Lung microvascular endothelial cell (primary cell): Measurements from ENCODE around the gene AGR3. TPM values are rescaled to one million over a fixed set of nuclear protein-coding genes. Genes with fewer than 3 reads are reported as not detected.

Source experiments
- DNase-seq, 2 donors: peaks; one replicate each; pipeline versions ENCODE4 v3.0.0 to v3.0.0-alpha.2; 2010; ENCODE audit warnings: low read depth in 2 of 2
- total RNA-seq: library from RNA; depleted of rRNA; stranded (reverse); fragments of >200 nt; gene quantifications from 2 replicates; pipeline ENCODE4 v1.2.1, GENCODE V29; 2014

The AGR3 gene
- total RNA-seq, result not detected in 2 replicates

DNA sequence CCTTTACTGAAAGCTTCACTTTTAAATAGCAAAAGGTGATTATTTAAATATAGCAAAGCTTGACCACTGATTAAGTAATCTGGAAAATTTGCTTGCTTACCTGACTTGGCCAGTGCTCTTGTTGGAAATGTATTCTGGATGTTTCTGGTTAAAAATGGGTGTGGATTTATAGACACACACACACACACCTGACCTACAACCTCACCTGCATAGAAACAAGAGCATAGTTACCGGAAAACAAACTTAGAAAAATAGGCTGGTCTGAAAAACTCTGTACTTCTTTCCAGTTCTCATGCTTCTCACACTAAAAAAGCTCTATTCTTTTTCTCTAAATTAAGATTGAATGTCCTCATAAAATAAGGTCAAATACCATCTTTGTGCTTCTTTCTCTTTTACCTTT, at the start of gene AGR3:
Gene AGR3 (minus strand): TSS at position 140 of the 400 bp plus-strand sequence. CDS start 3,365 bp downstream, outside the sequence.
- DNase-seq, result peak in 1 of 2 donors; percentile 1

DNA sequence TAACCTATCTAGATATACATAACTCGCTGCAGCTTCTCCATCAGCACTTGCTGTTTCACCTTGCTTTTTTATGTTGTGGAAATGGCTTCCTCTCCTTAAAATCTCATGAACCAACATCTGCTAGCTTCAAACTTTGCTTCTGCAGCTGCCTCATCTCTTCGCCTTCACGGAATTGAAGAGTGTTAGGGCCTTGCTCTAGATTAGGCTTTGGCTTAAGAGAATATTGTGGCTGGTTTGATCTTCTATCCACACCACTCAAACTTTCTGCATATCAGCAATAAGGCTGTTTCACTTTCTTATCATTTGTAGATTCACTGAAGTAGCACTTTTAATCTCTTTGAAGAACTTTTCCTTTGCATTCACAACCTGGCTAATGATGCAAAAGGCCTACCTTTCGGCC, 49.2 kb upstream of the AGR3 start:
- DNase-seq, result no peak

DNA sequence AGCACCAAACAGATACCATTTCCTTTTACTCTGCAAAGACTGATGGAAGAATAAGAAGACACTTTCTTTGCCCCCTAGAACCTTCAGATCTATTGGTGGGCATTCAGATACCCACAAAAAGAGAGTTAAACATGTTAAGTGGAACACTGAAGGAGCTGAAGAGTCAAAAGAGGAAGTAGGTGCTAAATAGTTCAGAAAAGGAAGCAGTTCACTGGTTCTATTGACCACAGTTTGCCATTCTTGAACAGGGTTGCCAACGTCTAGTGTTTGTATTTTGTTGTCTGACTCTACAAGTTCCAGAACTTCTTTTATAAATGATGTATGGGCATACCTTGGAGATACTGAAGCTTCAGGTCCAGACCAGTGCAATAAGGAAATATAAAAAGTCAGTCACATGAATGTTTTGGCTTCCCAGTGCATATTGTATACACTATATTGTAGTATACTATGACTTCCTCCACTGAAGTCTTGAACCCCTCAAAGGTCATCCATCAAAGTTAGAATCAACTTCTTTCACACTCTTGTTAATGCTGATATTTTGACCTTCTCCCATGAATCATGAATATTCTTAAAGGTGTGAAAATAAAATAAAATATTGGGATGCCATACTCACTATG, 47.5 kb upstream of the AGR3 start:
- DNase-seq, result no peak

DNA sequence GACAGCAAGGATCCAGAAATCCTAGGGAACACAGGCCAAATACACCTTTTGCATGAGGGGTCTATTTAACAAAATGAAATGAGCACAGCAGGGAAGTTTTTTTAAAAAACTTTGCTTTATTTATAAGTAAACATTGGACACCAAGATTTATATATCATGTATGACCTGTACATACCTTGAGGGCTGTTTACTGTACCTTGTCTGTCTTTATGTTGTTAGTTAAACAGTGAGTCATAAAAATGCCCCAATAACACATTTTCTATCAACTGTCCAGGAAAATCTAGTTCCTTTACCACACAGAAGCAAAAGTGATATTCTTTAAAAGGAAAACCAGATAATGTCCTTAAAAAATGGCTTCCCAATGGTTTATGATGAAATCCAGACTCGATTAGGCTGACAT, 45.1 kb upstream of the AGR3 start:
- no peak for DNase-seq

DNA sequence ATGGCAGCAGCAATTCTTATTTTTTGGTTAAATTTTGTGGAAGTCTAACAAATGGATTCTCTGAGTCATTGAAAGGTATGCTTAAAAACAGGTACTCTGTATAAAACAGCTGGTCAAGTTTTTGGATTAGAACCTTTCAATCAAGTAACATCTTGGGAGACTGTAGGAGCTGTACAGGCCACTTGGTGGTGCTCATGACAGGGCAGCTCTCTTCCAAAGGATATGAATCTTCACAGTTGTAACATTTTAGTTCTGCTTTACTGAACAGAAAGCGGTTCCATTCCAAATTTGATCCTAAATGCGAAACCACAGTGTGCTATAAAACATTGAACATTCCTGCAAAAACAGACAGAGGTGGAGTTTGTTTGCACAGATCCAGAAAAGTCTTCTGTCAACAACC, 44.5 kb upstream of the AGR3 start:
- DNase-seq, result peak; percentile 61 to 67

DNA sequence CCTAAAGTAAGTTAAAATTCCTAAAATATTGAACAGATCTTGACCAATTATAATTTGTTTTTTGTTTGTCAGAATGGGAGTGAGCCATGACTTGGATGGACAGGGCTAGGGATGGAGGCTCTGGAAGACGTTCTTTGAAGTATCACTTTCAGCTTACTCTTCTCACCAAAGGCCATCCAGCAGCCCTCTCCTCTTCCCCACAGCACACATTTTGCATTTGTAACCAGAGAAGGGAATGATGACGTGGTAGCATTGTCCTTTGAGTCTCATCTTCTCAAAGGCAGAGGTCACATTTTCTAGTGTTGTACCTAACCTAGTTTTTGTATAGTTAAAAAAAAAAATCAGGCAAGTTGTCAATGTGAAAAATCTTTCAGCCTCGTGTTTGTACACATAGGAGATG, 43.8 kb upstream of the AGR3 start:
- no peak for DNase-seq

DNA sequence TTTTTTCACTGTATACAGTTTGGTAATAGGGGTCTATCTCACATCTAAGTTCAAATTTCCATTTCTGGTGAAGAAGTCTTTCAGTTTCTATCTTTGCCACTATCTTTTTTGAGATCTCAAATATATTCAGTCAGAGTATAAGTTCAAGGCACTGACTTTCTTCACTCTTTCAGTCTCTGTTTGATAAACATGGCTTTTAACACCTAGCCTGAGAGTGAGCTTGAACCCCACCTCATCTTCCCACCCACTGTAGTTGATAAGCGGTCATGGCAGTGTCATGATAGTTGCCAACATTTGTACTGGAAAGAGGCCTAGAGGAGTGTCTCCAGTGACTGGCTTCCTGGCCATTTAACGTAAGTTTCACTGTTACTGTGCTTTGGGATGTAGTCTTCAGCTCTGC, 41.2 kb upstream of the AGR3 start:
- no peak for DNase-seq

DNA sequence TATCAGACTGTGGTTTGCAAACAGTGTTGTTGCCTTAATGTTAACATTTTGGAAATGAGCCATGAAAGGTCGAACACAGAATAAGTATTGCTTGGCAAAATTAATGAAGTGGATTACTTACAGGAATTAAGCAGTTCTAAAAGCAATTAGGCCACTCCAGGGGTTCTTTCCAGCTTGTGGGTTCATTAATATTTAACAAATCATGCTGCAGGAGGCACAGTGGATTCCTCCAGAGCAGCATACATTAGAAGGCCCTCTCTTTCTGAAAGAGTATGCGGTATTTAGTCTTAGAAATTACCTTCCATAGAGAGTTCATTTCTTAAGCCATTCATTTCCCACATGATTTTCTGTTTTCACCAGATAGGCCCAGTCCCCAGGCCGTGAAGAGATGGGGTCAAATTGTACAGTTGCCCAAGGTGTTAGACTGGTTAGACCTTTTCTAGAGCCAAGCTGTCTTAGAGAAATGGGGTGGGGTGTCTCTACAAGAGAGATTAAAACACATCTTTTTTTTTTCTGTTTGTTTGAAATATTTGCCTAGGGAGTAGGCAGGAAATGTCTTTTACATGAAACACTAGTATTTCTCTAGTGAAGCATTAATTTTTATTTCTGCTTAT, 40.0 kb upstream of the AGR3 start:
- no peak for DNase-seq

DNA sequence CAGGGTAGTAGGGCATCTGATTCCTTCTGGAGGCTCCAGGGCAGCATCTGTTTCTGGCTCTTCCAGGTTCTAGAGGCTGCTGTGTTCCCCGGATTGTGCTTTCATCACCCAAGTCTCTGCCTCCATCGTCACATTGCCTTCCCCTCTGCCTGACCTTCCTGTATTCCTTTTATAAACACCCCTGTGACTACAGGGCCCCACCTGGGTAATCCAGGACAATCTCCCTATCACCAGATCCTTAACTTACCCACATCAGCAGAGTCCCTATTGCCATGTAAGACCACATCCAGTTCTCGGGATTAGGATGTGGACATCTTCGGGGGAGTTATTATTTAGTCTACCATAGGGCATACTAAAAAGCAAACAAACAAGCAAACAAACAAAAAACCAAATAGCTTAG, 39.4 kb upstream of the AGR3 start:
- no peak for DNase-seq

DNA sequence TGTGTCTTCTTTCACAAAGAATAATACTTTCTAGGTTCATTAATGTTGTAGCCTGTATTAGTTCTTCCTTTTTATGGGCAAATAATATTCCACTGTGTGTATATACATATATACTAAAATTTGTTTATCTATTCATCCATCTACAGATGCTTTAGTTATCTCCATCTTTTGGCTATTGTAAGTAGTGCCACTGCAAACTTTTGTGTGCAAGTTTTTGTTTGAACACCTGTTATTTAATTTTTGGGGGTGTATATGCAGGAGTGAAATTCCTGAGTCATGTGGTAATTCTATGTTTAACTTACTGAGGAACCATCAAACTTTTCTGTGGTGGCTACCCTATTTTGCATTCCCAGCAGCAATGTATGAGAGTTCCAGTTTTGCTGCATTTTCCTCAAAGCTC, 37.7 kb upstream of the AGR3 start:
- DNase-seq, result no peak

DNA sequence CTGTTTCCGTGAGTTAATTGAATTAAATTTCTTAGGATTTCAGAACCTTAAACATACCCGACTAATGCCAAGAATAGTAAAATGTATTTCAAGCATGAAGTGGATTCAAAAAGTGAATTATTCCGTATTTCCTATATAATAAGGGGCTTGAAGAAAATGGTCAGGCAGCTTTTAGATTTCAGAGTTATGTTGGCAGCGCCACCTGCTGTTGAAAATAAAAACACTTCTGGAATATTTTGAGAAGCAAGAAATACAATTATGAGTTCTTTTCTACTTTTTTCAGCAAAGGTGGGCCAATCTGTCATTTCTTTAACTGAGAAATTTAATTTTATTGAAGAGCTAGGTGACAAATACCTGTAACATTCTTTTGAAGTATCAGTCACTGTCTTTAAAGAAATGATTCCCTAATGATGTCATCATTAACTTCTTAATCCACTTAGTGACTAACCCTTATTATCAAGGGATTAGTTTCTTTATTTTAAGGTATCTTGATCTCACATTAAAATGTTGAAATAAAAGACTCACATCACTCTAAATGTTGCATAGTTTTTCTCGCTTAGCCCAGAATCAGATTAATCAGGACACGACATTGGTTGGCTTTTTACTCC, 36.6 kb upstream of the AGR3 start:
- peak; percentile 50 to 68 for DNase-seq

DNA sequence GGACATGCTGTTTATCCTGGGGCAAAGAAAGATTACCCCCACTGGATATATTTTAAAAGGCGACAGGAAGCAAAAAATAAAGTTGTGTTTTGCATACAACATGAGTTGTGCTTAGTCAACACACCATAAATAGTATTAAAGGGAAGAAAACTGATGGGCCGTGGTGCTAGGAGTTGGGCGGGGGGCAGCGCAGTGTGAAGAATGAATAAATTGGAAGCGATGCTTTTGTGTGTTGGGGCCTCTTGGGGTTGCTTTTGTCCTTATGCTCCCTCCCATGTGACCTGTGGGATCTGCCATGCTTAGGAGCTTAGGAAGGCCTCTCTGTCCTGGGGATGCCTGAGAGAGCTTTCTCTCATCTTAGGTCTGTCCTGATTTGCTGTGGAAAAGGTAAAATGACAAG, 35.0 kb upstream of the AGR3 start:
- DNase-seq, result no peak

DNA sequence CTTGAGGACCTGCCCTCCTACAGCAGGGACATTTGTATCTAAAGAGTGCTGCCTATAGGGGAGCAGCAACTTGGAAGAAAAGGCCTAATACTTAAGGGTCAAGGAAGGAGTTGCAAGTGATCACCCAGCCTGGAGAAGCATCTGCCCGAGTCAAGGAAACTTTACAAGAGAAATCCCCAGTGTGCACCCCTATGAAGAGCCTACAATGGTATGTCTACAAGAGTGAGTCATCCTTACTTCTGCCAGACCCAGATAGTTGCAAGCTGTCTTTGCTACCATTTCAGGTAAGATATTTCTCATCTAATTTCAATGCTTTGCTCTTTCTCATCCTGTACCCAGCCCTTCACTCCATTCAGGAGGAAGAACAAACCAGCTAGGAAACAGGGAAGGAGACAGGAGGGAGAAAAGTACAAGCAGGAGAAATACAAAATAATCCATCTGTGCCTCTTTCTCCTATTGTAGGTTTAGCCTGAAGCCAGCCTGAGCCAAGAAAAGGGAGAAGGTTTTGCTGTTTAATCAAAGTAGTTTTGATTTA, 34.4 kb upstream of the AGR3 start:
- peak in 1 of 2 donors; percentile 6 for DNase-seq

DNA sequence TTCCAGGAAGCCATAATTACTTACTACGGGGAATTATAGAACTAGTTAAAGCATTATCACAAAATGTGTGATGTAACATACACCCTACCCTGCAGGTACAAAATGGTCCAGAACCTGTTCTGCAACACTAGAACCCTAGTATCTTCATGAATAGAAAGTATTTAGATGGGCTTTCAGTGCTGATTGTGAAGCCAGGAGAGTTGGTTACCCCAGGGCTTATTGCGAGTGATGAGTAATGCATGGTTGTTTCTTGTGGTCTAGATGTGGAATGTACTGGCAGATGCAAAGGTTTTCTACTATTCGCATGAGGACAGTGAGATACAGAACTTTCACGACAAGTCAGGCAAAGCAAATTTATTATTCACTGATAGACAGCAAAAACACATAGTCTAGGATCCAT, 33.6 kb upstream of the AGR3 start:
- no peak for DNase-seq

DNA sequence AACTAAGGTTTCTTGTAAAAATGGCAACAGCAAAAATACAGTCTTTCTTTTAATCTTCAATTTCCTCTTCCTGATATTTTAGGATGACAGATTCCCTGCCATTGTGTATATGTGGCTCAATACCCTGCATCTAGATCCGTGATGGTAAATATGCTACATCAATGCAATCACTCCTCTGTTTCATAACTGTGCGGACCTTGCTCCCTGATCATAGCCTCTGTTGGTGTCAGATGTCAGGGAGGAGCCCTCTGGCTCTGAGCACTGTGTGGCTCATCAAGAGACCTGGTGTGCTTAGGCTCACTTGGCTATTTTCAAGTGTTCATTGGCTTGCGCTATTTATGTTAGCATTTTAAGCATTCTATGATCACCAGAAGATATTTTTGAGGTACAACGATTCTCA, 33.0 kb upstream of the AGR3 start:
- no peak for DNase-seq

DNA sequence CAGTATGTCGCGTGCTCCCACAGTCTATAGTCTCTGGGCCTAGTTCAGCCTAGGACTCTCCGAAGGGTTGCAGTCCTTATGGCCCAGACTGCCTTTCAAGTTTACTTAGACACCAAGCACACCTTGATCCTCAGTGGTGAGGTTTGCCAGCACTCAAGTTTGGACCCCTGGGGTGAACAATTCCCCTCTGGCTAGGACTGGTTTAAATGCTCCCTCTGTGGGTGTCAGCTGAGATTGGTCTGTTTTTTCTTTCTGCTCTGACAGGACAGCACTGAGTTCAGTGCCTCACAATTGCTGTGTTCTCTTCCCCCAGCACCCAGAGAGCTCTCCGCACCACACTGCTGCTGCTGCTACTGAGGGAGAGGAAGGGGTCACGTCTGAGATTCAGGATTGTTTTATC, 31.9 kb upstream of the AGR3 start:
- DNase-seq, result no peak

DNA sequence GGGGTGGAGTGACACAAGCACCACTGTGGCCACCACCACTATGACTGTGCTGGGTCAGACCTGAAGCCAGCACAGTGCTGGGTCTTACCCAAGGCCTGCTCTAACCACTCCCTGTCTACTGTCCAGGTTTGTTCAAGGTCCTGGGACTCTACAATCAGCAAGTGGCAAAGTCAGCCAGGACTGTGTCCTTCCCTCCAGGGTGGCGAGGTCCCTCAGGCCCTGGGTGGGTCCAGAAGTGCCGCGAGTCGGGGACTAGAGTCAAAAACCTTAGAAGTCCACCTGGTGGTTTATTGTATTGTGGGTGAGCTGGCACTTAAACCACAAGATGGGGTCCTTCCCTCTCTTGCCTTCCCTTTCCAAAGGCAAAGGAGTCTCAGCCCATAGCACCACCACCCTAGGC, 30.8 kb upstream of the AGR3 start:
- no peak for DNase-seq

DNA sequence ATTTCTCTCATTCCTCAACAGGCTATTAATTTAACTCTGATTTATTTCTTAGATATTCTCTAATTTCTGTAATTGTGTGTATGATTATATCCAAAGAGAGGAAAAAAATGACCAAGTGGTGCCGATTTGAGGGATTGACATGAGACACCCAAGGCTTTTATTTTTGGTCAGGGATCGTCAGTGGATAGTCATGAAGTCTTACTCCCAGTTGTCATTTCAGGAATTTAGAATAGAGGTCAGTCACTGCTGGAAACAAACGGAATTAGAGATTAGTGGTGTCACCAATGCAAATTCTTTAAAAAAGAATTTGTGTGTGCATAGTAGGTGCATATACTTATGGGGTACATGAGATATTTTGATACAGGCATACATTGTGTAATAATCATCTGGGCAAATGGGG, 26.8 kb upstream of the AGR3 start:
- DNase-seq, result no peak

DNA sequence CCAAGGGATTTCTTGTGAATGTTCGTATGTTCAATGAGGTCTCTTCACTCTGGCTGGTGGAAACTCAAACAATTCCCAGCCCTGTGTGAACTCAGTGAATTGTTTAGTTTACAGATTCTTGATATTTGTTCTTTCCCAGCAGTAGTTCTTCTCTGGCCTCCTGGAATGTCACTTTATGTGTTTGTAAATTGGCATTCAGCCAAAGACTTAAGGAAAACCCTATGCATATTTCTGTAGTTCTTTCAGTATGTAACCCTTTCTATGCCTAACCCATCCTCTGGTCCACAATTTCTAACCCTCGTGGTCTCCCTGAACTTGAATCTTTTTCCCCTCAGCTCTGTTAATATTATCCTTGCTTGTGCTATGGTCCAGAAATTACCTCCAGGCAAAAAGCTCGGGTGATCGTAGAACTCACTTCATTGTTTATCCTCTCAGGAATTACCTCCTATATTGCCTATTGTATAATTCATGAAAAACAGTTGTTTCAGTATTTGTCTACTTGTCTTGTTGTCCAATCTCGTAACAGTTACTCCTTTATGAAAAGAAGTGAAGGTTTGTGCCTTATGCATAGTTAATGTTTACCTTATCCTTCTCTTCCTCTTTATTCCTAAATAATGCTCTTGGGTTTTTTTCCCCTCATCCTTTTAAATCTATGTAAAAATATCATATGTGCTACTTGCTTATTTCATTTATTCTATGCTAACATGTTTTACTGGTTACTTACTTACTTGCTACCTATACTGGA, 23.7 kb upstream of the AGR3 start:
- DNase-seq, result peak in 1 of 2 donors; percentile 8

DNA sequence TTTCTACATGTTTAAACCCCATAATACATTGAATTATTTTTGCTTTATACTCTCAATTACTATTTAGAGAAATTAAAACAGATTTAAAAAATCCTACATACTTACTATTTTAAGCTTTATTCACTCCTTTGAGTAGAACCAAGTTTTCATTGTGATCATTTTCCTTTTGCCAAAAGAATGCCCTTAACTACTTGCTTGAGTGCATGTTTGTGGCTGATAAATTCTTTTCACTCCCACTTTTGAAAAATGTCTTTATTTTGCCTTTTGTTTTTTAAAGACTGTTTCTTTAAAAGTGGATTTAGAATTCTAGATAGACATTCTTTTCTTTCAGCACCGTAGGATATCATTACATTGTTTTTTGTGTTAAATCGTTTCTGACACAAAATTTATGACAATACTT, 22.3 kb upstream of the AGR3 start:
- no peak for DNase-seq

DNA sequence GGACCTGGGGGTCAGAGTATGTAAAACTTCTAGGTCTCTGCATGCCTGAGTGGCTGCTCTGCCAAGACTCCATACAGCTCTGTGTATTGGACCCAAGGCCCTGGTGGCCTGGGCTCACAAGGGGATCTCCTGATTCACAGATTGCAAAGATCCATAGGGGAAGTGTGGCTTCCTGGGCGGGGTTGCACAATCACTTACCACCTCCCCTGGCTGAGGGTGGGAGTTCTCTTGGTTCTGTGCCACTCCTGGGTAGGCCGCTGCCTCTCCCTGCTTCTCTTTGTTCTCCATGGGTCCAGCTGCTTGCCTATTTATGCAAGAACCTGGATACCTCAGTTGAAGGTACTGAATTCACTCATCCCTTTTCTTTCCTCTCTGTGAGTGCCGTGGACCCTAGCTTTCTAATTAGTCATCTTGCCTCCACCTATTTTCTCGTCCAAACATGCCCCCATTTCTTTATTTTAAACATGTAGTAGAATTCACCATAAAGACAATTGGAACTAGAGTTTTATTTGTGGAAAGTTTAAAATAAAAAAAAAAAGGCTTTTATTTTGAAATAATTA, 18.5 kb upstream of the AGR3 start:
- DNase-seq, result no peak
